ENCODE results near the gene GUCD1. TPM values are rescaled to one million over a fixed set of nuclear protein-coding genes. Genes with fewer than 3 reads are reported as not detected.
"Not testable (repeated sequence)": the region's sequence is repeated elsewhere in the genome, so short reads cannot be mapped to it uniquely, and the experiment has no call there.

The GUCD1 gene
- total RNA-seq: 193 and 221 TPM in 2 replicates

DNA sequence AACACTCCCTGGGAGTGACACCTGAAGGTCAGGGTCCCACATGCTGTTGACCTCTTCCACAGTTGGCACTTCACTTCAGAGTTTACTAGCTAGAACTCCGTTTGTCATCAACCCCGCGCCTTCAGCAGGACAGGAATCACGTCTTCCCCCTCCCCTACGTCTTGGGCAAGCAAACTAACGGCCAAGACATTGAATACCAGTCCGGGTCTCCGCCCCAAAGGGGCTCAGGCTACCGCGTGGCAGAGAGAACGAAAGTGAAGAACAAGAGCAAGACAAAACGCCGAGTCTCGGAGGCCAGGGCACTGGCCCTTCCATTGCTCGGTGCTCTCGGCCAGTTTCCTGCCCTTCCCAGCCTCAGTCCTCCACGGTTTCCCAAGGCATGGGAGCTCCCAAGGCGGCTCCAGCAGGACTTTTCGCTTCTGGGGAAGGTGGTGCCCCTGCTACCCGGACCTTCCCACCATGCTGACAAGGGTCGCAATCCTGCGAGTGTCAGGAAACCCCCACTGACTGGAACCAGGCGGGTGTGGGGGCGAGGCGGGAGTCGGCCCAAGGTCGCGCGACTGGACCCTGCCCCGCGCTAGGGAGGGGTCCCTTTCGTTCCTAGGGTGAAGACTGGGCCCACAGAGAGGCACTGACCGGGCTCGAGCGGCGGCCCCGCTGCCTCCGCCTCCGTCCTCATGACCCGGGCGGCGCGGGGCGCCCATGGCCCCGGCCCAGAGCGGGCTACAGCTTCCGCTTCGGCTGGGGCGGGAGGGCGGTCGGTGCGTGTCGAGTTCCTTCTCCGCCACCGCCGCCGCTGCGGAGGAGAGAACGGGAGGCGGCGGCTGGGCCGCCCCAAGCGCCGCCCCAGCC, at the start of gene GUCD1:
TSS of gene GUCD1 (minus strand) at position 826 of the 852 bp plus-strand sequence. CDS start at position 679, 147 bp downstream.
- peak in 1 of 2 donors; percentile 39 for DNase-seq (ENCODE audit: low read depth in 2 of 2)

DNA sequence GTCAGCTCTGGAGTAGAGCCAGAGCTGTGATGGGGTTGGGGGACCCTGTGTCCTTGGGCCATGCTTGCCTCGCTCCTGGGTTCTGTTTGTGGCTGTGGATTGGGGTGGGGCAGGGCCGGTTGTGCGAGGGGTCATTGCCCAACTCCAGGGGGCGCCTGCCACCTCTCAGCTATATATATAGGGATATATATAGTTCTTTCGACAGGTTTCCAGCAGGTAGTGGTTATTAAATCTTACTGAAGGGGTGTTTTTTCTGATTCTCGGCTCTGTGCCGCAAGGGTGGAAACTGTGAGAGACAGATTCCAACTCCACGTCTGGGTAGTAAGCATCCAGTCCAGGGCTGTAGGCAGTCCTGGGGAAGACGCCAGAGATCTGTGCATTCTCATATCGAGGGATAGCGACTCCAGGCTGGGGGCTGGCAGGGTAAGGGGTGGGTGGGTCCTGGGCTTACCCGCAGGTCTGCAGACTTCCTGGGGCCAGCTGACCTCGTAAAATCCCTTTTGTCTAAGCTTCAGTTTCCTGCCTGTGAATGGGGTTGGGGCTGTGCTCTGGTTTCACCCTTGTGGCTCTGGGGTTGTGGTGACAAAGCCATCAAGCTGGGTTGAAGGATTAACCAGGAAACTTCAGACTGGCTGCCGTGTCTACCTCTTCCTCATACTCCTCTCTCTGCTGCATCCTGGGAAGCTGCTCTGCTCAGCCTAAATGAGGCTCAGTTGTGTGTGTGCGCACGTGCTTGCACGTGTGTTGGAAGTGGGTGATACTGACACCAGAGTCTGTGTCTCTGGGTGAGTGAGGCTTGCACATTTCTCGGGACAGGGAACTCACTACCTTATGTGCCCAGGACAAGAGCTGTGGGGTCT, 49.1 kb upstream of the GUCD1 start:
- DNase-seq (ENCODE audit: low read depth in 2 of 2): not testable (repeated sequence)

DNA sequence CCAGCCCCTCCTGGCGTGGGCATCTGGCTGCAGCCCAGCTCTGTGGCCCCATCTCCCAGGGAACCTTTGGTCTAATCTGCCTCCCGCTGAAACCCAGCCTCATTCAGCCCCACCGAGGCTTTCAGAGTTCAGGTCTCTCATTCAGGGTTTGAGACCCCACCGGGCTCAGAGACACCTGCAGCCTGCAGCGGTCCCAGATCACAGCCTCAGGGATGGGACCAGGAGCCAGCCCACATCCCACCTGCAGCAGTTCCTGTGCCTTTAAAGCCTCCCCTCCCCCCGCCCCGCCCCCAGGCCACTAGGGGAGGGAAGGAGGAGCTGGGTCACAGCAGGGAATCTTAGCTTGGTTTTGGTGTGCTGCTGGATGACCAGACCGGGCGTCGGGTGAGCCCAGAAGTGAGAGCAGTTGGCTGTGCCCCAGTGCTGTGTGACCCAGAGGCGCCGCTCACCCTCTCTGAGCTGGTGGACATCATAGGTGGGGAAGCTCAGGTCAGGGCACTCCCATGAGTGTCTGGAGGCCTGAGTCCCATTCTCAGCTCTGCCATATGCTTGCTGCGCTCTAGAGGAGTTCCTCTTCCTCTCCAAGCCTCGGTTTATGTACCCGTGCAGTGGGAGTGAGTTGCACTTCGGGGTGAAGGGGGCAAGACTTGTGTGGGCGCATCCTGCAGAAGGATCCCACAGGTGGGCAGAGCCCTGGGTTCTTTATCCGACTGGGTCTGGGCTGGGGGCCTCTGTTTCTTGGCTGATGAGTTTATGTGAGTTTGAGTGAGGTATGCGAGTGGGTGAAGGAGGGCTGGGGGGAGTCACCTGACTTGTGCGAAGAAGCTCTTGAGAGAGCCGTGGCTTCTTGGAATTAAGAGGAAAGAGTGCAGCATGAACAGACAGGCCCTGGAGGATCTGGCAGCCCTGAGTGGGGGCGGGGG, 48.2 kb upstream of the GUCD1 start, which contains the start of gene GGT1:
TSS of gene GGT1 (plus strand) at position 347 of the 923 bp plus-strand sequence. CDS start 7,889 bp downstream, outside the sequence.
- not testable (repeated sequence) for DNase-seq (ENCODE audit: low read depth in 2 of 2)

DNA sequence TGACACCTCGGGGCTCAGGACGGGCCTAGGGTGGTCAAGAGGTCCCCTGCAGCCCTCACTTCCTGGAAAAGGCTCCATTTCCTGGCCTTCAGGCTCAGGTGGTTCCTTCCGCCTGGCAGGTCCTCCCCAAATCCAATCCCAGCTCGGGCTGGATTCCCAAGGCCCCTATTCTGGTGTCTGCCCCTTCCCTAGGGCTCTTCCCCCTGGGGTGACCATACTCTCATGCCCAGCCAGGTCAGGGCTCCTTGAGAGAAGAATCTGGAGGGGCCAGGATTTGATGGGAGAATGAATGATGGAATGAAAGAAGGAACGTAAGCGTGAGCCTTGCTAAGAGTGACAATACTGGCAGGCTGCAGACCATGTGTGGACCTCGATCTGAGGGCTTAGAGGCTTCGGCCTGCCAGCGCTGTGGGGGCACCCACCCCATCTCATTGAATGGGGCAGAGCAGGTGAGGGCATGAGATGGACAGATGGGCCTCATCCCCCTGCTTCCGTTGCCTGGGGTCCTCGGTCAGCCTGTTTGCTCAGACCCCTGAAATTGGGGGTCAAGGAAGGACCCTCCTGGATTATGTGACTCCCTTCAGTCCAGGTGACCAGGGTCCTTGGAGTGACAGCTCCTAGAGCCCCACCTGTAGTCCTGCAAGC, 47.3 kb upstream of the GUCD1 start:
- DNase-seq (ENCODE audit: low read depth in 2 of 2): not testable (repeated sequence)

DNA sequence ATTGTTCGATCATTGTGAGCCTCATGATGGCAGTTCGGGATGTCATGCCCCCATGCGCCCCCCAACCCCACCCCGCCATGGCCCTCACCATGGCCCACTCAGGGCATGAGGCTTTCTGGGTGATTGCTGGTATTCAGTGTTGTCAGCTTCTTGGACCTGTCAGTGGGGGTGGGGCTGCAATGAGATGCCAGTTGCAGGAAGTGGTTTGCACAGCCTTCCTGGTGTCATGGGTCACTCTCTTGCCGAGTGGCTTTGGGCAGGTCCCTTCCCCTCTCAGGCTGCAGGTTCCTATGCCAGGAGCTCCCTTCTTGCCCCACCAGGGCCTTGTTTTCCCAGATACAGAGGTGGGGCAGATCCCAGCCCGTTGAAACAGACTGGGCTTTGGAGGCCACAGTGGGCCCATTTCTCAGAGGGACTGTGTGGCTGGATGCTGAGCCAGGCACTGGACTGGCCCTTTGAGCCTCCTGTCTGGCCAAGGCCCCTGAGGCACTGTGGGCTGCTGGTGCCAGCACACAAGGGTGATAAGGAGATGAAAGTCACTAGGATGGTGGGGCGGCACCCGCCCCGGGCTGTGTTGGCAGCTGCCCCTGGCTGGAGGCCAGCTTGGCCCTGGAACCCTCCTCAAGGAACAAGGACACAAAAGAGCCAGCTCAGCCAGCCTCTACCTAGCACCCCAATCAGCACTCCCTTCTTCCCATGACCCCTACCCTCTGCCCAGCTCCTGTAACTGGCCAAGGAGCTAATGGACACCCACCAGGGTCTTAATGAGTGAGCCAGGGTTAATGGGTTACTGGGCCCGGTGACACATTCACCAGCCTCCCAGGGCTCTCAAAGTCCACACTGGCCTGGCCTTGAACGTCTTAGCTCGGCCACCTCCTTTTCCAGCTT, 46.5 kb upstream of the GUCD1 start:
- no peak for DNase-seq (ENCODE audit: low read depth in 2 of 2)

DNA sequence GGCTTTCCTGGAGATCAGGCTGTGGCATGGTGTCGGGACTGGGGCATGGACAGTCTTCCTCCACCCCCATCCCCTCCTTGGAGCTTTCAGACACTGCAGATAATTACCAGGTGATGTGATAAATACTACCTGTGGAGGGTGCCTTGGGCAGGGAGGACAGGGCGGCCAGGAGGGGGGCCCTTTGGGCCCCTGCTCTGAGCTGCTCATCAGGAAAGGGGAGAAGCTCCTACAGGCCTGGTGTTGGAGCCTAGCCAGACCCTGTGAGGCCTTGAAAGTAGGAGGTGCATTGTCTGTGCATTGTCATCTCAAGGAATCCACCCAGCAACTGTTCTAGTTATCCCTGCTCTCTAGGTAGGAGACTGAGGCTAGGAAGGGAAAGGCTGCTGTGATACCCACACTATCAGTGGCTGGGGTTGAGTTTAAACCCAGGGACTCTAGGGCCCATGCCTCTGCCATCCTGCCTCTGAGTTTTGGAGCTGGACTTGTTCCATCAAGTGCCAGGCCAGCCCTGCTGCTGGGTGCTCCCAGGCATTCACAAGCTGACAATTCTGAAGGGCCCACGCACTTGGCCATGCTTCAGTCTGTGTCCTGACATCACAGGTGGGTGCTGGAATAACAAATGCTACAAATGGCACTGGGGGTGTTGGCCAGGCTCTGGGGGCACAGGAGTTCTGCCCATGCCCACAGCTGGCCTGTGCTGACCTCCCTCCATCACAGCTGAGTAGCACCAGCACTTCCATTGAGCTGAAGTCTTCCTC, 45.2 kb upstream of the GUCD1 start:
- not testable (repeated sequence) for DNase-seq (ENCODE audit: low read depth in 2 of 2)

DNA sequence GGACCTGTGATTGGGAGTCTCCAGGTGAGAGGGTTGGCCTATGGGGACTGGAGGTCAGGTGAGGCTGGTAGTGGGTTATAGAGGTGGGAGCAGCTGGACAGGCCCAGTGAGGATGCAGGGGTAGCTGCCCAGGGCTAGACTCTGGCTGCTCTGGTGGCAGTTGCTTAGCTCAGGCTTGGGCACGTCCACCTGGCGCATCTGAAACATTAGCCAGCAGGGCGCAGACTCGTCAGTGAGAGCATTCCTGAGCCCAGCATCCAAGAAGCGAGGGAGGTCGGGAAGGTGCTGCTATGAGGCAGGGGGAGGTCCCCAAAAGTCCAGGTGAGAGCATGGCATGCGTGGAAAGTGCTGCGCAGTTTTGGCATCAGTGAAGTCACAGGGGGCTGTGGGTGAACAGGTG, 44.6 kb upstream of the GUCD1 start:
- DNase-seq (ENCODE audit: low read depth in 2 of 2): no peak

DNA sequence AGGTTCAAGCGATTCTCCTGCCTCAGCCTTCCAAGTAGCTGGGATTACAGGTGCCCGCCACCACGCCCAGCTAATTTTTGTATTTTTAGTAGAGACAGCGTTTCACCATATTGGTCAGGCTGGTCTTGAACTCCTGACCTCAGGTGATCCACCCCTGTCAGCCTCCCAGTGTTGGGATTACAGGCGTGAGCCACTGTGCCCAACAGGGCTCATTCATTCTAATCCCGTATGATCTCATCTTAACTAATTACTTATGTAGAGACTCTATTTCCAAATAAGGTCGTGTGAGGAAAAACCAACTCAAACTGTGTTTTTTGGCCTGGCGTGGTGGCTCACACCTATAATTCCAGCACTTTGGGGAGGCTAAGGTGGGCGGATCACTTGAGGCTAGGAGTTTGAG, 42.1 kb upstream of the GUCD1 start:
- DNase-seq (ENCODE audit: low read depth in 2 of 2): not testable (repeated sequence)

DNA sequence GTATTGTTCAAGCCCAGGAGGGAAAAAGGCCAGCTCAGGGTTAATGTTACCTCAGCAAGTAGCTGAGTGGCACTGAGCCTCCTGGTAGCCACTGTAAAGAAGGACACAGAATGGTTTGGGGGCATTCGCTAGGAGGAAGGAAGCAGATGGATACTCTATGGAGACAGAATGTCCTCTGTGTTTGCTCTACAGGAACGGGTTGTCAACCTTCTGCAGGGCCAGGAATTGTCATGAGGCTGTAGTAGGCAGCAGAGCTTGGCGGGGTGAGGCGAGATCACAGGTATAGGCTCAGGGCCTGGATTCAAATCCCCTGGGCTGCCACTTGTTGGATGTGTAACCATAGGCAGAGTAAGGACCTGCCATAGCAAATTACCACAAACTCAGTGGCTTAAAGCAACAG, 40.9 kb upstream of the GUCD1 start:
- no peak for DNase-seq (ENCODE audit: low read depth in 2 of 2)

DNA sequence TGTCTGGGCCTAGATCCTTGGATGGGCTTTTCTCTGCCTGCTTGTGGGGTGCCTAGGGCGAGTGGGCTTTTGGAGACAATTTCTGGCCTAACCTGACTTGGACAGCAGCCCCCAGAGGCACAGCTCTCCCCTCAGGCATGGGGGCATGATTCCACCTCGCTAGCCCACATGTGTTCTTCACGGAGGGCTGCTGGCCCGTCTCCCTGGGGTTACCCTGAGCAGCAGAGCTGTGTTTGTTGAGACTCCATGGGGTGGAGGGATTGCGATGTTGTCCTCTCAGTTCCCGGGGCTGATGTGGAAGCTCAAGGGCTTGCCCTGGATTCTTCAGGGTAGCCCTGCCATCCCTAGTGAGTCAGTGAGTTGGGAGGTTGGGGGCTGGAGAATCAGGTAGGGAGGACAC, 40.3 kb upstream of the GUCD1 start:
- DNase-seq (ENCODE audit: low read depth in 2 of 2): no peak

DNA sequence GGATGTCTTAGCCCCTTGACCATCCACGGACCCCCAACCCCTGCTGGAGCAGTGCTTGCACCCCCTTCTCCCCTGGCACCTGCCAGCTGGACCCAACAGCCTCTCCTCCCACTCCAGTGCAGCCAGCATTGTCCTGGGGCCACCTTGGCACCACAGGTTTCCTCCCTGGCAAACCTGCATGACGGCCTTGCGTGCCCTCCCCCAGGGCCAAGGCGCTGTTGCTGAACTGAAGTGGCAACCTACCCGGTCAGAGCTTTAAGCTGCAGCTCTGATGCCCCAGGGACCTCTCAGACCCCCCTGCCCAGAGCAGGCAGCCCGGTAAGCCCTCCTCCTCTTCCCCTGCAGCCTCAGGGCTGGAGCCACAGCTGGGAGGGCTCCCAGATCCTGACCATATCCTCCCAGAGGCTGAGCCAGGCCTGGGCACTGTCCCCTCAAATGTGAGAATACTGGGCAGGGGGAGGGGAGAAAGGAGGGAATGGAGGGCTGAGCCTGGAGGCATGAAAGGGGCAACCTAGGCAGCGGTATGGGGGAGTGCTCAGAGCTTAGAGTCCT, 39.7 kb upstream of the GUCD1 start:
- DNase-seq (ENCODE audit: low read depth in 2 of 2): no peak

DNA sequence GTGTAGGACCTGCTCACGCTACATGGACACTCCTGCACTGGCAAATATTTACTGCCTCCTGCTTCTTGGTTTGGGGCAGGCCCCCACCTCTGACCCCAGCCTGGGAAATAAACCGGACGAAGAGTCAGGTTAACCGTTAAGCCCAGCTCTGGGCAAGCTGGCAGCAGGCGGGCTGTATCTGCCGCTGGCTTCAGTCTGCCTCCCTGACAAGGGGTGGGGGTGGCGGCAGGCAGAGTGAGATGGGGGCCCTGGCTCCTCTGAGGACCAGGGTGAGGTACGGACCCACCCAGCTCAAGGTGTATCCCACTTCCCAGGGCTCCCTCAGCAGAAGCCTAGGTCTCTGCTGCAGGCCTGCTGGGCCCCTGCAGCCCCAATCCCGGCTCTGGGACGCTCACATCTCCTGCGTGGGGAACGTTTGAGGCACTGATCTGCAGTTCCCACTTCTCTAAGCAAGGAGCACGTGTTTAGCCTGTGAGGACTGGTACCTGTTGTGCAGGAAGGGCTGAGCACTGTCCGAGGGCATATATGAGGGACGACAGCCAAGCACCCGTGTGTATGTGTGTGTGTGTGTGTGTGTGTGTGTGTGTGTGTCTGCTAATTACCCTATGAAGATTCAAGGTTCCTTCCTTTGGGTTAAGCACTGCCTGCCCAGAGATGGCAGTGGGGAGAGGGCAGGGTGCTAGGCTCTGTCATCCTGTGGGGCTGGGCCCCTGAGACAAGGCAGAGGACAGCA, 39.1 kb upstream of the GUCD1 start:
- no peak for DNase-seq (ENCODE audit: low read depth in 2 of 2)

DNA sequence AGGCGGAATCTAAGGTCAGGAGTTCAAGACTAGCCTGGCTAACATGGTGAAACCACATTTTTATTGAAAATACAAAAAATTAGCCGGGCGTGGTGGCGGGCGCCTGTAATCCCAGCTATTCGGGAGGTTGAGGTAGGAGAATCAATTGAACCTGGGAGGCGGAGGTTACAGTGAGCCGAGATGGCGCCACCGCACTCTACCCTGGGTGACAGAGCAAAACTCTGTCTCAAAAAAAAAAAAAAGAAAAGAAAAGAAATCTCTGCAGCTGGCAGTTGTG, 38.6 kb upstream of the GUCD1 start:
- DNase-seq (ENCODE audit: low read depth in 2 of 2): not testable (repeated sequence)

DNA sequence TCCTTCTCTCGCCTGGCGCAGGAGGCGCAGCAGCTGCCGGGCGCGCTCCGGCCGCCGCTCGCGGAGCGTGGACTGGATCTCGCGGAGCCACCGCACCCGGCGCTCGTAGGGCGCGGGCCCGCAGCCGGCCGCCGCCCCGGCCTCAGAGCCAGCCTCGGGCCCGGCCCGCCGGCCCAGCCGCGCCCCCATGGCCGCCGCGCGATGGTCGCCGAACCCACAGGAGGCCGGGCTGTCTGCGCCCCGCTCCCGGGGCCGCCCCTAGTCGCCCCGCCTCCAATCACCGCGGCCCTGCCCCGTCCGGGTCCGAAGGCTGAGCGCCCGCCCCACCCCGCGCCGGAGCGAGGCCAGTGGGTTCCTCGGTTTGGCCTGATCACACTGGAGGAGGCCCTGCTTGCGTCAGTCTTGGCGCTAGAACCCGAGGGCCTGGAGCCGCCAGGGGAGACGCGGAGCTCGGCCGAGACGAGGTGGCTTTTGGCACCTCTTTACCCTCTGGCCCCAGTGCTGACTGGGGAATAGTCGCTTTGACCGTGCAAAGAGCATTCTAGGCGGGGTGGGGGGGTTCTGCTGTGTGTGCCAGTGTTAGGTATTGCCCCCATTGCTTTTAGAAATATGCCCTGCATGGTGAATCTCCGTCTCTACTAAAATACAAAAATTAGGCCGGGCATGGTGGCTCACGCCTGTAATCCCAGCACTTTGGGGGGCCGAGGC, 38.1 kb upstream of the GUCD1 start, which contains the start of gene LRRC75B:
TSS of gene LRRC75B (minus strand) at position 223 of the 708 bp plus-strand sequence. CDS start at position 189, 34 bp downstream.
- DNase-seq (ENCODE audit: low read depth in 2 of 2): peak in 1 of 2 donors; percentile 72

DNA sequence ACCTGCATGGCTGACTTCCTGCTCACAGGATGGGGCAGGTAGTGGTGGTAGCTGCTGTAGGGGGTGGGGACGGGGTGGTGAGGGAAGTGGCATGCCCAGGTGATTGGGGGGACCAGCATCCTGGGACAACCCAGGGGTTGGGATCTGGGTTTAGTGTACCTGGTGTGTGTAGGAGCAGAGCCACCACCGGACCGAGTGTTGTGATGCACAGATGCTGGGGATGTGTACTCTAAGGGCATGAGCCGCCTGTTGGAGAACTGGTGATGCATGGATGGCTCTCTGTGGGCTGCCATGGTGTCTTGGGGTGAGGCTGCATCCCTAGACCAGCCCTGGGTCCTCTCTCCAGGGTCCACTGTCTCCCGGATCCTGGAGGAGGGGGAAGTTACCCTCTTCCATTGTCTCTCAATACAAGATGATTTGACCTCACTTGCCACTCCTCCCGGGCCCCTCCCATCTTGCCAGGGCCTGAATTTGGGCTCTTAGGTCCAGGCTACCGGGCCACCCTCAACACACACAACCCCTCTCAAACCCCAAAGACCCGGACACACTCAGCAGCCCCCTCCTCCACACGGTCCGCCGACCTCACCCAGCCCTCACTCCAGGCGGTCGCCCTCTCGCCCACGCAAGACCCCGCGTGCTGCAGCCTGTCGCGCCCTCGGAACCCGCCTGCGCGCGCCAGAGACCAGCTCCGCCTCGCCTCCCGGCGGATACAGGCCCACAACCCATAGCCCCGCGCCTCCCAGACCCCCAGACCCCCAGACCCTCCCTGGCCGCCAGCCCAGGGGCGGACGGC, 37.3 kb upstream of the GUCD1 start:
- DNase-seq (ENCODE audit: low read depth in 2 of 2): no peak

DNA sequence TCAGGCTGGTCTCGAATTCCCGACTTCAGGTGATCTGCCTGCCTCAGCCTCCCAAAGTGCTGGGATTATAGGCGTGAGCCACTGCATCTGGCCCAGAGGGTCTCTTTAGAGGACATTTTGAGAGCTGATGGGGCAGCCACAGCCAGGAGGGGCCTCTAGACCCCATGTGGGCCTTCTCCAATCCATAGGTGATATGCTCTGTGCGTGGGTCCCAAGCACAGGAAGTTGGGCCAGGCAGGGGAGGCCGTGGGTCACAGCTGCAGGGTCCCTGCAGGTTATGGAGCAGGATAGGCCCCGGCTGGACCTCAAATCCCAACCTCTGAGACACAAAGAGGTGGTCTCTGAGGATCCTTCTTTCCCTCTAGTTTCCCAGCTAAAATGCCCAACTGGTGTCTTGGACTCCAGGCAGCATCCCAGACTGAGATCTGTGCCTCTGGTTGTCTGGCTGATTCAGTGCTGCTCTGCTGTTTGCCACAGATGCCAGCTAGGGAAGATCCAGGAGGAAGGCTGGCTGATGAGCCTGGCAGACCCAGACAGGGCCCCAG, 36.4 kb upstream of the GUCD1 start:
- DNase-seq (ENCODE audit: low read depth in 2 of 2): no peak
